ENCODE data around the gene CHCHD3.

CHCHD3 gene

DNA sequence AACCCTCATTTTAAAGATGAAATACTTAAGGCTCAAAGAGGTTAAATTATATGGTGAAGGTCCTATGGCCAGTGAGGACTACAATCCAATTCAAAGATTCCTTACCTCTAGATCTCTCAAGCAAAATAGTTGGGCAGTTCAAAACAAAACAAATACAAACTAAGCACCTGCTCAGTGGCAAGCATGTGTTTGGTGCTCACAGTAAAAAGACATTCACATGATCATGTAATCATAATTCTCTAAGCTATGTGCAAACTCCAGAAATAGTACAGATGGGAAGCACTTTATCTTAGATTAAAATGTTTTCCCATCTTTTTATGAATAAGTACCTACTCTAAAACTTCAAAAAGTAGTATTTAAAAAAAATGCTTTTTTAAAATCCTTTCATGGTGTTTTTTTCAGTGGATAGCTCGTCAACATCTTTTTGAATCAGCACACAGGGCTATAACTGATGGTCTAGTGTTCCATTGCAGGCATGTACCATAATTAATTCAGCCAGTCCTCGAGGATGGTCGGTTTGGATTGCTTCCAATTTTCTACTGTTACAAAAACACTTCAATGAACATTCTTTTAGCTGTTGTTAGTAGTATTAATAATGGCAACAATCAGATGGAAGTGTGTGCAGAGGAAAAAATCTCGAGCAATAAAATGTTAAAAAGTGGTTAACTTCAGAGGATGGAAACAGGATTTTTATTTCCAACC, 58.4 kb downstream of the CHCHD3 start:
- H3K27ac ChIP-seq: no peak overlapping the region
- TF ChIP-seq CTCF (IDR thresholded peaks at IDR 0.05; ENCODE audit: low read depth, low read length): no peak
- H3K9me3 ChIP-seq (ENCODE audit: severe bottlenecking): no peaks in the 10 kb centered on the region
- no peaks in the 10 kb centered on the region; the same call in 1 of the 2 replicates for H3K36me3 ChIP-seq
- no peaks in the 10 kb centered on the region for H3K27me3 ChIP-seq (ENCODE audit: insufficient read depth, low read depth, severe bottlenecking)
- H3K4me3 ChIP-seq (ENCODE audit: low read depth, low read length): no peak overlapping the region
- DNase-seq: no peak

- no peaks in the 10 kb centered on the region for H3K9me3 ChIP-seq (ENCODE audit: severe bottlenecking)
- no peak for DNase-seq
- no peaks in the 10 kb centered on the region for H3K27me3 ChIP-seq (ENCODE audit: insufficient read depth, low read depth, severe bottlenecking)
- no peak overlapping the region for H3K4me3 ChIP-seq (ENCODE audit: low read depth, low read length)
- H3K36me3 ChIP-seq: no peaks in the 10 kb centered on the region; the same call in 1 of the 2 replicates
- no peak for TF ChIP-seq CTCF (IDR thresholded peaks at IDR 0.05; ENCODE audit: low read depth, low read length)
- no peak overlapping the region for H3K27ac ChIP-seq
Measured at GRCh38 chr7:133022661-133023060, 59.2 kb downstream of the CHCHD3 start.

- Histone ChIP-seq H3K4me3 (ENCODE audit: low read depth, low read length) (no peak overlapping the region), H3K27me3 (ENCODE audit: insufficient read depth, low read depth, severe bottlenecking) (no peaks in the 10 kb centered on the region), H3K36me3 (no peaks in the 10 kb centered on the region; the same call in 1 of the 2 replicates), H3K27ac (no peak overlapping the region), H3K9me3 (ENCODE audit: severe bottlenecking) (no peaks in the 10 kb centered on the region)
- no peak for DNase-seq
- TF ChIP-seq CTCF (IDR thresholded peaks at IDR 0.05; ENCODE audit: low read depth, low read length): no peak
Measured at GRCh38 chr7:133021196-133021595, 60.7 kb downstream of the CHCHD3 start.

DNA sequence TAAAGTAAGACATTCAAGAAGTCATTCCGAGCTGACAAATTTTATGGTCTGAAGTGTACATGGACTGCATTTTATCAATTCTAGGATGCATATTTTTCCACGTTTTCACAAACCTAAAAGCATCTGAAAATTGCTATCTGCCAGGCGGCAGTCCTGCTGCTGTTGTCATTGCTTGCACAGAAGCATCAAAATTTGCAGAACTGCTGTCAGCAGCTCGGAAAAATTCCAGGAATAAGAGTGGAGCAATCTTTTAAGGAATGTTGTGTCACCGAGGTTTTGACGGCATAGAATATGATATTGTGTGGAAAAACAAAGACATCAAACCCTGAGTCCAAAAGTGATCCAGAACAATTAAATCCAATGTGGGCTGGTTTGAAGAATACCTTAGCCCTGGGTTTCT, 61.4 kb downstream of the CHCHD3 start:
- no peak for TF ChIP-seq CTCF (IDR thresholded peaks at IDR 0.05; ENCODE audit: low read depth, low read length)
- no peaks in the 10 kb centered on the region; the same call in 1 of the 2 replicates for H3K36me3 ChIP-seq

DNA sequence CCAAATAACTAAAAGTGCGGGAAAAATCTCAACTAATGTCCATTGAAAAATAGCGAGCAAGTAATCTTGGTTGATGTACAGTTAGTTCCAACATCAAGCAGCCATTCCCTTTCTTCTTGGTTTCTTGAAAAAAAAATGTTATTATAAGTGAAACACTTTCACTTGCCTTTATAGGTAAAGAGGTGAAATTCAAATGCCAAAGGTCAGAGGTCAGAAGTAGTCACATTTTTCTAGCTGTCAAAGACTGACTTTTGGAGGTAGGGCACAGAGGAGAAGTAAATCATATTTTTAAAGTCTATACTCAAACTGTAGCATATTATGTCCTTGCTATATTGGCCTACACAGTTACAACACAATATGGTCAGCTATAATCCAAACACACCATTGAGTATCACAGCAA, 62.3 kb downstream of the CHCHD3 start:
- Histone ChIP-seq H3K4me3 (ENCODE audit: low read depth, low read length) (no peak overlapping the region), H3K27ac (no peak overlapping the region), H3K36me3 (no peaks in the 10 kb centered on the region; the same call in 1 of the 2 replicates), H3K9me3 (ENCODE audit: severe bottlenecking) (no peaks in the 10 kb centered on the region), H3K27me3 (ENCODE audit: insufficient read depth, low read depth, severe bottlenecking) (no peaks in the 10 kb centered on the region)
- TF ChIP-seq CTCF (IDR thresholded peaks at IDR 0.05; ENCODE audit: low read depth, low read length): no peak
- no peak for DNase-seq

More for the DNA sequence above, 61.4 kb downstream of the CHCHD3 start:
- Histone ChIP-seq H3K27me3 (ENCODE audit: insufficient read depth, low read depth, severe bottlenecking) (no peaks in the 10 kb centered on the region), H3K9me3 (ENCODE audit: severe bottlenecking) (no peaks in the 10 kb centered on the region), H3K4me3 (ENCODE audit: low read depth, low read length) (no peak overlapping the region), H3K27ac (no peak overlapping the region)
- DNase-seq: no peak

DNA sequence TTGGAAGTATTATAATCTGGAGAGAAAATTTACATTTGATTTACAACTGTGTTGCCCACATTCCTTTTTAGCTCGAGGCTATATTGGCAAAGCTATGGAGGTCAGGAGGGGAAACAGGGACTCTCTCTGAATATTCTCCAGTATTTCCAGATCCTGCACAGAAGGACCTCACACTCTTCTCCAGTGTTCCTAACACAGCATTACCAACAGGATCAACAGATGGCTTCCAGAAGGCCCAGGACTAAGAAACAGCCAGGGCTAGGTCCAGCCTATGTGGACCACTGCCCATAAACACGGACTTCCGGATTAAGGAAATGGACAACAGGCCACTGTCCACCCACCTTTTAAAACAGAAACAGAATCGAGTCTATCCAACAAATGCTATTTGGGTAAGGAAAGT, 65.3 kb downstream of the CHCHD3 start:
- no peak overlapping the region for H3K27ac ChIP-seq
- H3K4me3 ChIP-seq (ENCODE audit: low read depth, low read length): no peak overlapping the region
- no peaks in the 10 kb centered on the region; the same call in 1 of the 2 replicates for H3K36me3 ChIP-seq
- no peaks in the 10 kb centered on the region for H3K9me3 ChIP-seq (ENCODE audit: severe bottlenecking)
- DNase-seq: no peak
- no peak for TF ChIP-seq CTCF (IDR thresholded peaks at IDR 0.05; ENCODE audit: low read depth, low read length)
- H3K27me3 ChIP-seq (ENCODE audit: insufficient read depth, low read depth, severe bottlenecking): no peaks in the 10 kb centered on the region
